SK-N-MC (cell line): ENCODE data around the gene TPBGL.

Experiments used
- EZH2 ChIP-seq: fragments of 200-600 bp; sonication (generic); IDR thresholded peaks from one replicate; pipeline ENCODE4 v1.6.1; 2017; ENCODE audit warnings: antibody characterized with exemption
- POLR2AphosphoS5 ChIP-seq: IDR thresholded peaks from 2 replicates; pipeline ENCODE4 v1.6.1; 2012; ENCODE audit warnings: mild to moderate bottlenecking, low read depth, low read length, borderline replicate concordance

- TF ChIP-seq POLR2AphosphoS5 = no peak
- TF ChIP-seq EZH2 = no peak
Observed at GRCh38 chr11:75260396-75261170, 20.0 kb downstream of the TPBGL start.
